ENCODE results near the gene KIAA1671. TPM values are rescaled to one million over a fixed set of nuclear protein-coding genes. Genes with fewer than 3 reads are reported as not detected.

KIAA1671 gene
- polyA plus RNA-seq, 3 donors, result 23.2 to 27.4 (median 25.9) TPM

- no peak for DNase-seq
Measured at GRCh38 chr22:25062386-25063085, 110.0 kb downstream of the KIAA1671 start.

DNA sequence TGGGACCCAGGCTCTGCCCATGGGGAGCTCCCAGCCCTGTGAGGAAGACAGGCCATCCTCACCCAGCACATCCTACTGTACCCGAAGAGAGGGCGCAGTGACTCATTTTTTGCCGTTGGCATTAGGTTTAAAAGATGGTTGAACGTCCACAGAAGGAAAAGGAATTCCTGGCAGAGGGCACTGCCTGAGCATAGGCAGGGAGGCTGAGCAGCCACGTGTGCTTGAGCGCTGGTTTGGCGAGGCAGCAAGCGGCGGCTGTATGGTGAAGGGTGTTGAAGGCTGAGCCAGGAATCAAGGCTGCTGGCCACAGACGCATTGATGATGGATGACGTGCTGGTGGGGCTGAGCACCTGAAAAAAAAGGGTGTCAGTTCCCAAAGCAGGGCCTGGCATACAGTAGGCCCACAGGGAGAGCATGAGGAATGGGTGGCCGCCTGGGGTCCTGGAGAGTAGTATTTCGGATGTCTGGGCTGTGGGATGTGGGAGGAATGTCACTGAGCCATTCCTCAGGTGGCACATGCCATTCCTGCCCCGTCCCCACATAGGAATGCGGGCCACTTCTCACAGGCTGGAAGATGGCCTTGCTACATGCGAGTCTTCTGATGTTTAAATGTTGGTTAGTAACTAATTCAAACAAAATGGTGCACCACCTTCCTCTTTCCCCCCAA lies 112.5 kb downstream of the KIAA1671 start:
- DNase-seq, result no peak

- no peak for DNase-seq
Measured at GRCh38 chr22:25066861-25067435, 114.4 kb downstream of the KIAA1671 start.

GRCh38 chr22:25067851-25068421 lies 115.4 kb downstream of the KIAA1671 start:
- DNase-seq, result no peak

DNA sequence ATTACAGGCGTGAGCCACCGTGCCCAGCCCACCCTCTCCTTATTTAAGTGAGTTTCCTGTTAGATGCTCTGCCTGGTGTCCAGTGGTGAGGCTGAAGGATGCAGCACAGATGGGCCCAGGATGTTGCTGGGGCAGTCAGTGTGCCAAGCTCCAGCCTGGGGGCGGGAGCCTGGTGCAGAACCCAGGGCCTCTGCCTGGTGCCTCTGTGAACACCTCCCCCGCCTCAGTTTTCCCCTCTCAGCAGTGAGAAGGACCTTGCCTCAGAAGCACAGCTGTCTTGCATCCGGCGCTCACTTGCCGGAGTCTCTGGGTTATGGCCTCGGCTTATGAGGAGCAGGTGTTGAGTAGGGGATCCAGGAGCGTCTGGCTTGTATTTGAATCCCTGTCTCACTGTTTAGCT lies 116.2 kb downstream of the KIAA1671 start:
- no peak for DNase-seq

GRCh38 chr22:25069426-25069757 lies 116.9 kb downstream of the KIAA1671 start:
- DNase-seq, result no peak

DNA sequence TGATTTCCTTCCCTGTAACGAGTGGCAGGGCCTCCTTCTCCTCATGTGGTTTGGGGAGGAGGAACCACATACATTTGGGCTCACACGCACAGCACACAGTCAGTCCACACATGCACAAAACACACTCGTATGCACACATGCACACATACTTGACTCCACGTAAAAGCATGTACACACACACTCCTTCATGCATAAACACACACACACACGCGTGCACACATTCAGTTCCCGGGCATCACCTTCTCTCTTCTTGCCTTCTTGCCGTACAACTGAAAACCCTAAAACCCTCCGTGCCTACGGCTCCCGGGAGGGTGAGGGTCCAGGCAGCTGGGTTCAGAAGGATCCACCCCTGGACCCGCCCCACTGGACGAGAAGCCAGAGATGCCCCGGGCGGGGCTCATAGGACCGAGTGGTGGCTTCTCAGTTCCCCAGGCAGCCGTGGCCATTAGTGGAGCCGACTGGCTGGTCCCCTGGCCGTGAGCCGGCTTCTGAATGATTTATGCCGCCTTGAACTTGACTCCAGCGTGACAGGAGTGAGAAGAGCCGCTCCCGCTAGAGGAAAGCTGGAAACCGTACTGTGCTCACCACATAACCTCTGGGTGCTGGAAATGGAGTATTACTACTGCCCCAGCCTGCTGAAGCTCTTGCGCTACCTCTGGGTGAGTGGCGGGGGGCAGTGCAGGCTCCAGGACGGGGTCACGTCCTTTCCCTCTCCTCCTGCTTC lies 117.4 kb downstream of the KIAA1671 start:
- DNase-seq, result peak; percentile 64

GRCh38 chr22:25070956-25071355 lies 118.4 kb downstream of the KIAA1671 start:
- no peak for DNase-seq

DNA sequence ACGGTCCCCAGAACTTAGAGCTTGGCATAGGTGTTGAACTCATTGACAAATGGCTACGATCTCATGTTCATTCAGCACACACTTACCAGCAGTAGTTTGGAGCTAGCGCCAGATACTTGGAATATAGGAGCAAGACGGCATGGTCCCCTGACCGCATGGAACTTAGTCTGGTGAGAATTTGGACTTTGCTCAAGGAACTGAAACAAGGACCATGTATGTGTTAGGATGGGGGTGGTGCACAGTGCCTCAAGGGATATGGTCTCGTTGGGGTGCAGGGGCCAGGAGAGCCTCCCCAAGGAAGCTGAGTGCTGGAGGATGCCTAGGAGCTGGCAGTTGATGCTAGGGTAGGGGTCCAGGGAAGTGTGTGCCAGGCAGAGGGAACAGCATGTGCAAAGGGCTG lies 119.2 kb downstream of the KIAA1671 start:
- no peak for DNase-seq

- no peak for DNase-seq
Measured at GRCh38 chr22:25072406-25072805, 119.9 kb downstream of the KIAA1671 start.

GRCh38 chr22:25076336-25076735 lies 123.8 kb downstream of the KIAA1671 start:
- DNase-seq, result no peak

DNA sequence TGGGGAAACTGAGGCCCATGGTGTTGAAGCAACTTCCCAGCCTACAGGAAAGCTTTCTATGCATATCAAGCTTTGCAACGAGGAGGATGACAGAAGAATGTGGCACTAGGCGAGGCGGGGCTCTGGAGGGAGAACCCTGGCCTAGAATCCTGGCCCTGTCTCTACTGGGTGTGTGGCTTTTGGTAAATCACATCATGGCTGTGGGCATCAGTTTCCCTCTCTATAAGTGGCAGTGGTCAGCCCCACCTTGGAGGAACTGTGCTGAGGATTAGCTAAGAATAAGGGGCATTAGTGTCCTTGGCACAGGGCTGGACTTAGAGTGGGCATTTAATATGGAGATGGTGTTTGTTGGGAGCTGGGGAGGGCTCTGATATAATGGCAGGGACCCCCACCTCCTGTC lies 124.5 kb downstream of the KIAA1671 start:
- DNase-seq, result no peak

DNA sequence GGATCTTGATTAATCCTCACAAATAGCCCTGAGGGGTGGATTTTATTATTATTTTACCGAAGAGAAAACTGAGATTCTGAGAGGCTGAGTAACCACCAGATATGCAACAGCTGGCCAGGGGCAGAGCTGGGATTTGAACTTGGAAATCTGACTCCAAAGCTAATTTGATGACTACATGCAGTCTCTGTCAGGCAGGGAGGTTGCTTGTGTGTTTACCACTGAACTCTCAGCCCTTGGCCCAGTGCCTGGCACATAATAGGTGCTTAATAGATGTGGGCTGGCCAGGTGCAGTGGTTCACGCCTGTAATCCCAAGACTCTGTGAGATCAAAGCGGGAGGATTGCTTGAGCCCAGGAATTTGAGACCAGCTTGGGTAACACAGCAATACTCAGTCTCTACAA lies 125.4 kb downstream of the KIAA1671 start:
- no peak for DNase-seq

DNA sequence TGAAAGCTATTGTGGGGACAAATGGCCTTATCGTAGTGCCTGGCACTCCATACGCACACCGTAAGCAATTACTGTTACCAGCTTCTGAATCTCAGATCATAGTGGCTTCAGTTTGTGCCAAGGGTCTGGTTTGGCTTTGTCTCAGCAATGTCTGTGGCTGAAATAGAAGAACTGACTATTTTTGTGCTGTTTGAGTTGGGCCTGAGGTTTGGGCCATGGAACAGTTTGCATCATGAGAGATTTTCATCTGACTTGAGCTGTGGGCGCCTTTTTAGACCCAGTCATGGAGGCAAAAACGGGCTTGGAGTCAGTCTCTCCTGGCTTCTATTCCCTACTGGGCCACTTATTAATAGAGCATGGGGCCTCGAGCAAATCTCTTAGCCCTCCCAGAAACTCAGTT lies 126.1 kb downstream of the KIAA1671 start:
- no peak for DNase-seq

GRCh38 chr22:25080855-25081254 lies 128.3 kb downstream of the KIAA1671 start:
- no peak for DNase-seq

GRCh38 chr22:25081409-25081824 lies 128.9 kb downstream of the KIAA1671 start:
- DNase-seq, result no peak

GRCh38 chr22:25082096-25082495 lies 129.6 kb downstream of the KIAA1671 start:
- DNase-seq, result no peak

DNA sequence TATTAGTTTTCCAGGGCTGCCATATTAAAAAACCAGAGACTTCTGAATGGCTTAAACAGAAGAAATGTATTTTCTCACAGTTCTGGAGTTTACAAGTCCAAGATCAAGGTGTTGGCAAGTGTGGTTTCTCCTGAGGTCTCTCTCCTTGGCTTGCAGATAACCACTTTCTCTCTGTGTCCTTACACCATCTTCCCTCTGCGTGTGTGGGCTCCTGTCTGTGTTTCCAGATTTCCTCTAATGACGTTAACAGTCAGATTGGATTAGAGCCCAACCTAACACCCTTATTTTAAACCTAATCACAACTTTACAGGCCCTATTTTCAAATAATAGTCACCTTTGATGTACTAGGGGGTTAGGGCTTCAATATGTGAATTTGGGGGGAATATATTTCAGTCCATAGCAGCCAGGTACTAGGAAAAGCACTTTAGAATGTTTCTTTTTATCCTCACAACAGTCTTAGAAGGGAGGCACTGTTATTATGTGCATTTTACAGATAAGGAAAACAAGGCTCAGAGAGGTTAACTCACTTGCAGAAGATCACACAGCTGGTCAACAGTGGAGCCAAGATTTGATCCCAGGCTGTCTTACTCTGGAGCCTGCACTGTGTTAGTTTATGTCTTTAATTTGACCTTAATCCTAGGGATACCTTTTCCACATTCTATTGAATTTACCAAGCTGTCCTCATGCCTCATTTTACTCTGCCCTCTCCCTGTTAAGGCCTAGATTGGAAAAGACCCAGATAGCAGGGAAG lies 130.7 kb downstream of the KIAA1671 start:
- no peak for DNase-seq

GRCh38 chr22:25083807-25084200 lies 131.3 kb downstream of the KIAA1671 start:
- DNase-seq, result no peak

GRCh38 chr22:25084405-25085107 lies 132.0 kb downstream of the KIAA1671 start:
- DNase-seq, result no peak

- DNase-seq, result no peak
Measured at GRCh38 chr22:25085156-25085555, 132.6 kb downstream of the KIAA1671 start.

Data from renal pelvis (tissue), 4 donors.